GM21529 (cell line): Measurements from ENCODE around the gene TAS2R1.

Source experiments
- ATAC-seq: cut with Tn5 transposase; IDR thresholded peaks from one replicate; pipeline ENCODE4 v1.9.1; 2021; ENCODE audit not compliant: unreplicated experiment

Gene TAS2R1

GRCh38 chr5:9589049-9589835 lies 40.9 kb downstream of the TAS2R1 start:
- no peak for ATAC-seq

- no peak for ATAC-seq
Measured at GRCh38 chr5:9588254-9588653, 41.9 kb downstream of the TAS2R1 start.

- no peak for ATAC-seq
Measured at GRCh38 chr5:9587135-9587534, 43.0 kb downstream of the TAS2R1 start.

GRCh38 chr5:9582406-9582805 lies 47.7 kb downstream of the TAS2R1 start:
- no peak for ATAC-seq
